ENCODE measurements around the gene LEFTY1. TPM values are rescaled to one million over a fixed set of nuclear protein-coding genes. Genes with fewer than 3 reads are reported as not detected.

The LEFTY1 gene
- polyA plus RNA-seq, 3 donors, result 0.13 TPM; not detected in 2

DNA sequence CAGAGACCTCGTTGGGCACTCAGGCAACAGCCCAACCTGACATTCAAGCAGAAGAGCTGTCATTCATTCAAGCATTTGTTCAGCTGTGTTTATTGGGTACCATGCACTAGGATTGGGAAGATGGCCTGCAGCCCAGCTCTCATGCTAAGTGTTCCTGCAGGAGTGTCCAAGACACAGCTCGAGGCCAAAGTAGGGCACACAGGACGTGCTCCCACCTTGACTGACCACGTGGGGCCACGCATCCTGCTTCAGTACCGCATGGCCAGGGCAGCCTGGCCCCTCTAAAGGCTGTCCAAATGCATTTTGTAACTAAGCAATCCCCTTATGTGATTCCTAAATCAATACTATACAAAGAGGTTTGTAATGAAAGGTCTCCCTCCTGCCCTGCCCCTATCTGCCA lies 25.4 kb upstream of the LEFTY1 start:
- Mint-ChIP-seq H3K9me3 (peaks cover 0 to 3% (median 0%) of the 10 kb centered on the region in 7 donors), H3K4me3 (no peak overlapping the region), H3K27ac (no peak overlapping the region), H3K4me1 (no peaks in the 10 kb centered on the region), H3K27me3 (ENCODE audit: low read depth in 3 of 3) (peaks cover 2% of the 10 kb centered on the region in 3 donors), H3K36me3 (peaks cover 54 to 55% of the 10 kb centered on the region in 2 donors)
- 96% methylated on average over 4 of the region's 6 CpGs for WGBS (ENCODE audit: insufficient coverage)
- H3K79me2 ChIP-seq (ENCODE audit: insufficient read depth, low read length), result no peaks in the 10 kb centered on the region
- no peaks in the 10 kb centered on the region for H4K20me1 ChIP-seq (ENCODE audit: insufficient read depth, low read length)
- intact Hi-C loops (cut with micrococcal nuclease), result loop anchor here (5.0 to 10.0 kb wide), 3 partner anchors 130 to 437 kb away; no protein-coding TSS in a partner anchor
- peaks cover 0 to 6% of the 10 kb centered on the region in 2 donors for H3K4me1 ChIP-seq (ENCODE audit: control insufficient read depth in 1 of 2, insufficient read depth in 2 of 2, low read length in 2 of 2)
- TF ChIP-seq, protein P1, sequence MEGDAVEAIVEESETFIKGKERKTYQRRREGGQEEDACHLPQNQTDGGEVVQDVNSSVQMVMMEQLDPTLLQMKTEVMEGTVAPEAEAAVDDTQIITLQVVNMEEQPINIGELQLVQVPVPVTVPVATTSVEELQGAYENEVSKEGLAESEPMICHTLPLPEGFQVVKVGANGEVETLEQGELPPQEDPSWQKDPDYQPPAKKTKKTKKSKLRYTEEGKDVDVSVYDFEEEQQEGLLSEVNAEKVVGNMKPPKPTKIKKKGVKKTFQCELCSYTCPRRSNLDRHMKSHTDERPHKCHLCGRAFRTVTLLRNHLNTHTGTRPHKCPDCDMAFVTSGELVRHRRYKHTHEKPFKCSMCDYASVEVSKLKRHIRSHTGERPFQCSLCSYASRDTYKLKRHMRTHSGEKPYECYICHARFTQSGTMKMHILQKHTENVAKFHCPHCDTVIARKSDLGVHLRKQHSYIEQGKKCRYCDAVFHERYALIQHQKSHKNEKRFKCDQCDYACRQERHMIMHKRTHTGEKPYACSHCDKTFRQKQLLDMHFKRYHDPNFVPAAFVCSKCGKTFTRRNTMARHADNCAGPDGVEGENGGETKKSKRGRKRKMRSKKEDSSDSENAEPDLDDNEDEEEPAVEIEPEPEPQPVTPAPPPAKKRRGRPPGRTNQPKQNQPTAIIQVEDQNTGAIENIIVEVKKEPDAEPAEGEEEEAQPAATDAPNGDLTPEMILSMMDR (IDR thresholded peaks at IDR 0.05), result no peak
- H3K27ac ChIP-seq (ENCODE audit: low read depth in 1 of 2, low read length in 2 of 2), result no peak overlapping the region
- no peak overlapping the region for H3K4me2 ChIP-seq (replicated peaks; ENCODE audit: extremely low read depth, low read length, poor library complexity, severe bottlenecking)
- no peak for DNase-seq
- peaks cover 28 to 60% of the 10 kb centered on the region in 2 donors for H3K36me3 ChIP-seq (replicated peaks in 1 of 2; ENCODE audit: control insufficient read depth in 1 of 2, insufficient read depth in 2 of 2, low read length in 2 of 2)
- no peak overlapping the region for H3K9ac ChIP-seq (ENCODE audit: insufficient read depth, low read length, poor library complexity, severe bottlenecking)
- H3K27me3 ChIP-seq (ENCODE audit: control insufficient read depth in 2 of 2, insufficient read depth in 2 of 2, low read length in 2 of 2), result no peaks in the 10 kb centered on the region
- H3K4me3 ChIP-seq (replicated peaks in 1 of 3; ENCODE audit: low read depth in 2 of 3, low read length in 3 of 3), result no peak overlapping the region
- H3K9me3 ChIP-seq (replicated peaks in 1 of 2; ENCODE audit: control insufficient read depth in 1 of 2, insufficient read depth in 1 of 2, low read length in 2 of 2), result no peaks in the 10 kb centered on the region
- H2AFZ ChIP-seq (ENCODE audit: insufficient read depth, low read depth, low read length, poor library complexity, severe bottlenecking), result no peak overlapping the region

DNA sequence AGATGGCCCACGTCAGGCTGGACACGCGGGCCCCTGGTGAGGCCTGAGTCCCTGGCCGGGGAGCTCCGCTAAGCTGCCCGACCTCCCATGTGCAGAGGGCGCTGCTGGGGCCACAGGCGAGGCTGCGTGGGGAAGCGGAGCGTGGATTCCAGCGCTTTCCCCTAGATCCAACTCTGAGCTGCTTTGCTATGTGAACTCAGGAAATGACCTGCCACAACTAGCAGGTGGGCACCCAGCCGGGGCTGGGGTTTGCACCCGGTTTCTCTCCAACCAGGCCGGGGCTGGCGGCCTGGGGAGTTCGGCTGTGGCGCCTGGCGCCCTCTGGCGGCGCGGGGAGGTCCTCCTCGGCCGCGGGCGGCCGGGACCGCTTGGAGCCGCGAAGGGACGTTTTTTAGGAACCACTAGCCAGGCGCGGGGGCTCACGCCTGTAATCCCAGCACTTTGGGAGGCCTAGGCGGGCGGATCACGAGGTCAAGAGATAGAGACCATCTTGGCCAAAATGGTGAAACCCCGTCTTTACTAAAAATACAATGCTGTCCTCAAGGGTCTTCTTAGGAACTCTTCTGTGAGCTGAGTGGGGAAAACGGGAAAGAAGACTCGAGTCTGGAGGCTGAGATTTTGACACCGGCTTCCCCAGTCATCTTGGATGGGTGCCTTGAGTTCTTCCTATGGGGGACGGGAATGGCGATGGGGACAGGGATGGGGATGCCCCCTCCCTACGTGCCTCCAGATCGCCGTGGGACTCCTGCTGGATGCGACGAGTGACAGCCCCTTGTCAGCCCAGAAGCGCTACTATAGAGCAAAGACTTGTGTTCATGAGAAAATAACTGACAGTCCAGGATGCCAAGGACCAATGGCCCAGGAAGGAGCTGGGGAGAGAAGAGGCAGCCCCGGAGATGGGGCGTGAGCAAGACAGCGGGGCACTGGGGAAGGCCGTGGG lies 22.5 kb upstream of the LEFTY1 start:
- H3K4me3 Mint-ChIP-seq, result no peak overlapping the region
- Histone ChIP-seq H3K27me3 (ENCODE audit: control insufficient read depth in 2 of 2, insufficient read depth in 2 of 2, low read length in 2 of 2) (no peaks in the 10 kb centered on the region), H3K9ac (ENCODE audit: insufficient read depth, low read length, poor library complexity, severe bottlenecking) (no peak overlapping the region), H3K4me2 (replicated peaks; ENCODE audit: extremely low read depth, low read length, poor library complexity, severe bottlenecking) (peak overlapping the region; percentile 33), H3K27ac (ENCODE audit: low read depth in 1 of 2, low read length in 2 of 2) (no peak overlapping the region), H2AFZ (ENCODE audit: insufficient read depth, low read depth, low read length, poor library complexity, severe bottlenecking) (peak overlapping the region; percentile 55), H3K4me3 (replicated peaks in 1 of 3; ENCODE audit: low read depth in 2 of 3, low read length in 3 of 3) (no peak overlapping the region), H3K79me2 (ENCODE audit: insufficient read depth, low read length) (no peaks in the 10 kb centered on the region), H3K4me1 (ENCODE audit: control insufficient read depth in 1 of 2, insufficient read depth in 2 of 2, low read length in 2 of 2) (peaks cover 0 to 6% of the 10 kb centered on the region in 2 donors), H3K36me3 (replicated peaks in 1 of 2; ENCODE audit: control insufficient read depth in 1 of 2, insufficient read depth in 2 of 2, low read length in 2 of 2) (peaks cover 15 to 32% of the 10 kb centered on the region in 2 donors), H4K20me1 (ENCODE audit: insufficient read depth, low read length) (no peaks in the 10 kb centered on the region), H3K9me3 (replicated peaks in 1 of 2; ENCODE audit: control insufficient read depth in 1 of 2, insufficient read depth in 1 of 2, low read length in 2 of 2) (no peaks in the 10 kb centered on the region)
- no peak overlapping the region for H3K27ac Mint-ChIP-seq
- H3K27me3 Mint-ChIP-seq (ENCODE audit: low read depth in 3 of 3), result peaks cover 0 to 2% (median 2%) of the 10 kb centered on the region in 3 donors
- TF ChIP-seq, protein P1 (IDR thresholded peaks at IDR 0.05), result peak; percentile 89
- H3K9me3 Mint-ChIP-seq, result peaks cover 0 to 3% (median 0%) of the 10 kb centered on the region in 7 donors
- H3K4me1 Mint-ChIP-seq, result no peaks in the 10 kb centered on the region
- intact Hi-C loops (cut with micrococcal nuclease), result loop anchor here (5.0 to 10.0 kb wide), 3 partner anchors 127 to 434 kb away; no protein-coding TSS in a partner anchor
- H3K36me3 Mint-ChIP-seq, result peaks cover 29 to 31% of the 10 kb centered on the region in 2 donors
- 68% methylated on average over 51 of the region's 53 CpGs for WGBS (ENCODE audit: insufficient coverage)
- DNase-seq, result peak; percentile 42 to 47 (median 45)

Measured in CD14-positive monocyte (primary cell).